Trophoblast cell (in vitro differentiated cells and primary cell): ENCODE data around the gene TEAD4.

Experiments used
- DNase-seq, 2 donors: peaks; one replicate each; pipeline ENCODE4 v3.0.0-alpha.2; 2016
- H2AFZ ChIP-seq: 2 replicates; pipeline ENCODE4 v1.6.1; 2013; ENCODE audit warnings: low read length, moderate library complexity, mild to moderate bottlenecking; ENCODE audit not compliant: insufficient read depth, poor library complexity
- H2AK5ac ChIP-seq: 2 replicates; pipeline ENCODE4 v1.6.1; 2013; ENCODE audit warnings: mild to moderate bottlenecking, low read length
- H2BK120ac ChIP-seq: 2 replicates; pipeline ENCODE4 v1.6.1; 2013; ENCODE audit warnings: low read length, mild to moderate bottlenecking, moderate library complexity; ENCODE audit not compliant: insufficient read depth, poor library complexity
- H2BK12ac ChIP-seq: 2 replicates; pipeline ENCODE4 v1.6.1; 2013; ENCODE audit warnings: mild to moderate bottlenecking, low read length, moderate library complexity
- H2BK5ac ChIP-seq: 2 replicates; pipeline ENCODE4 v1.6.1; 2013; ENCODE audit warnings: low read length, low read depth, moderate library complexity, mild to moderate bottlenecking; ENCODE audit not compliant: poor library complexity
- H3K14ac ChIP-seq: 2 replicates; pipeline ENCODE4 v1.6.1; 2013; ENCODE audit warnings: mild to moderate bottlenecking, low read length
- H3K18ac ChIP-seq: 2 replicates; pipeline ENCODE4 v1.6.1; 2013; ENCODE audit warnings: mild to moderate bottlenecking, low read length
- H3K23ac ChIP-seq: 2 replicates; pipeline ENCODE4 v1.6.1; 2013; ENCODE audit warnings: low read length
- H3K27ac ChIP-seq: 2 replicates; pipeline ENCODE4 v1.5.1; 2013; ENCODE audit warnings: low read depth, mild to moderate bottlenecking, inconsistent platforms, low read length, moderate library complexity
- H3K27me3 ChIP-seq: 2 replicates; pipeline ENCODE4 v1.6.1; 2013; ENCODE audit warnings: inconsistent platforms, mild to moderate bottlenecking, low read length, moderate library complexity; ENCODE audit not compliant: insufficient read depth
- H3K36me3 ChIP-seq, 2 experiments: 1 replicate in 1 of 2; 2 replicates in 1 of 2; pipeline ENCODE4 v1.6.1; 2013; ENCODE audit warnings: low read length in 2 of 2, mild to moderate bottlenecking in 2 of 2, moderate library complexity in 1 of 2; ENCODE audit not compliant: insufficient read depth in 2 of 2, control insufficient read depth in 1 of 2
- H3K4ac ChIP-seq: 2 replicates; pipeline ENCODE4 v1.6.1; 2013; ENCODE audit warnings: low read depth, mild to moderate bottlenecking, low read length, moderate library complexity
- H3K4me1 ChIP-seq, 2 experiments: 1 replicate in 1 of 2; 2 replicates in 1 of 2; pipeline ENCODE4 v1.6.1; 2013; ENCODE audit warnings: low read length in 2 of 2, mild to moderate bottlenecking in 2 of 2, moderate library complexity in 1 of 2; ENCODE audit not compliant: insufficient read depth in 2 of 2, control insufficient read depth in 1 of 2
- H3K4me2 ChIP-seq: 2 replicates; pipeline ENCODE4 v1.6.1; 2013; ENCODE audit warnings: inconsistent platforms, mild to moderate bottlenecking, low read length, moderate library complexity
- H3K4me3 ChIP-seq: 2 replicates; pipeline ENCODE4 v1.5.1; 2013; ENCODE audit warnings: mild to moderate bottlenecking, low read depth, low read length, inconsistent platforms
- H3K79me1 ChIP-seq: one replicate; pipeline ENCODE4 v1.6.1; 2013; ENCODE audit warnings: low read length
- H3K79me2 ChIP-seq: 2 replicates; pipeline ENCODE4 v1.6.1; 2013; ENCODE audit warnings: low read length, mild to moderate bottlenecking; ENCODE audit not compliant: control insufficient read depth, insufficient read depth, poor library complexity
- H3K9ac ChIP-seq: 2 replicates; pipeline ENCODE4 v1.6.1; 2013; ENCODE audit warnings: mild to moderate bottlenecking, low read length
- H3K9me3 ChIP-seq: 2 replicates; pipeline ENCODE4 v1.6.1; 2013; ENCODE audit warnings: low read depth, mild to moderate bottlenecking, control low read depth, inconsistent platforms, low read length; ENCODE audit not compliant: insufficient read depth
- H4K12ac ChIP-seq: 2 replicates; pipeline ENCODE4 v1.6.1; 2013; ENCODE audit warnings: low read depth, mild to moderate bottlenecking, low read length, moderate library complexity
- H4K8ac ChIP-seq: 2 replicates; pipeline ENCODE4 v1.6.1; 2013; ENCODE audit warnings: low read depth, mild to moderate bottlenecking, low read length, moderate library complexity
- H4K91ac ChIP-seq: one replicate; pipeline ENCODE4 v1.6.1; 2013; ENCODE audit warnings: low read depth, mild to moderate bottlenecking, low read length, moderate library complexity
- WGBS: extraction: QIAGEN DNeasy Blood & Tissue Kit; methylation state at CpG from one replicate; pipeline ENCODE4 v1.1.7; 2013; ENCODE audit warnings: missing lambda C conversion rate; ENCODE audit not compliant: insufficient read length, insufficient coverage; ENCODE audit errors: extremely low coverage; 5-methylcytosine and 5-hydroxymethylcytosine counted together

The TEAD4 gene

GRCh38 chr12:3022961-3023360, 63.8 kb downstream of the TEAD4 start:
- Histone ChIP-seq H3K79me1 (no peaks in the 10 kb centered on the region), H3K23ac (no peak overlapping the region), H3K14ac (no peak overlapping the region), H3K36me3 (peaks cover 38 to 42% of the 10 kb centered on the region in 2 experiments), H3K4me1 (no peaks in the 10 kb centered on the region), H3K4ac (no peak overlapping the region), H3K4me3 (no peak overlapping the region), H2AK5ac (no peak overlapping the region), H4K8ac (no peak overlapping the region), H3K9me3 (no peaks in the 10 kb centered on the region), H2BK5ac (no peak overlapping the region), H3K27me3 (no peaks in the 10 kb centered on the region), H2BK120ac (no peak overlapping the region), H3K79me2 (no peaks in the 10 kb centered on the region), H2BK12ac (no peak overlapping the region), H4K12ac (no peak overlapping the region), H3K9ac (no peak overlapping the region), H2AFZ (no peak overlapping the region), H3K18ac (no peak overlapping the region), H3K27ac (no peak overlapping the region), H4K91ac (no peak overlapping the region), H3K4me2 (no peak overlapping the region)
- no peak for DNase-seq
- WGBS, result no CpG with 5 or more reads among the region's 8 CpGs

DNA sequence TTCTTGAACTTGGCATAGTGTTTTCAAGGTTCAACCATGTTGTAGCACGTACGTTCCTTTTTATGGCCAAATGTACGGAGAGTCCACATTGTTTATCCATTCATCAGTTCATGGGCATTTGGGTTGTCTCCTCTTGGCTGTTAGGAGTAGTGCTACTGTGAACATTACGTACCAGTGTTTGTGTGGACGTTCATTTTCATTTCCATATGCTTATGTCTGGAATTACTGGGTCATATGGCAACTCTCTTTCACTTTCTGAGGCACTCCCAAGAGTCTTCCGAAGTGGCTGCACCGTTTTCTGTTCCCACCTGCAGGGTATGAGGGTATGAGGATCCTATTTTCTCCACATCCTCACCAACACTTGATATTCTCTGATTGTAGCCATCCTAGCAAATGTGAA, 68.9 kb downstream of the TEAD4 start:
- Histone ChIP-seq H3K4ac (no peak overlapping the region), H2AK5ac (no peak overlapping the region), H2BK12ac (no peak overlapping the region), H3K18ac (no peak overlapping the region), H3K4me2 (no peak overlapping the region), H3K79me2 (no peaks in the 10 kb centered on the region), H3K27me3 (no peaks in the 10 kb centered on the region), H3K27ac (no peak overlapping the region), H4K91ac (no peak overlapping the region), H3K36me3 (peaks cover 16 to 27% of the 10 kb centered on the region in 2 experiments), H3K23ac (no peak overlapping the region), H3K14ac (no peak overlapping the region), H2BK5ac (no peak overlapping the region), H3K4me3 (no peak overlapping the region), H3K79me1 (no peaks in the 10 kb centered on the region), H3K9ac (no peak overlapping the region), H3K9me3 (no peaks in the 10 kb centered on the region), H4K12ac (no peak overlapping the region), H3K4me1 (peaks cover 0 to 2% of the 10 kb centered on the region in 2 experiments), H2AFZ (no peak overlapping the region), H2BK120ac (no peak overlapping the region), H4K8ac (no peak overlapping the region)
- no CpG with 5 or more reads among the region's 7 CpGs for WGBS
- no peak for DNase-seq

GRCh38 chr12:3030821-3031429, 71.7 kb downstream of the TEAD4 start:
- no peaks in the 10 kb centered on the region for H3K9me3 ChIP-seq
- no CpG with 5 or more reads among the region's 21 CpGs for WGBS
- H3K18ac ChIP-seq, result no peak overlapping the region
- no peak overlapping the region for H2BK12ac ChIP-seq
- DNase-seq, result no peak
- H4K12ac ChIP-seq, result no peak overlapping the region
- H3K79me1 ChIP-seq, result no peaks in the 10 kb centered on the region
- H2AK5ac ChIP-seq, result no peak overlapping the region
- H4K91ac ChIP-seq, result no peak overlapping the region
- H3K14ac ChIP-seq, result no peak overlapping the region
- peaks cover 0 to 3% of the 10 kb centered on the region in 2 experiments for H3K4me1 ChIP-seq
- H3K36me3 ChIP-seq, result peaks cover 13 to 27% of the 10 kb centered on the region in 2 experiments
- H2AFZ ChIP-seq, result no peak overlapping the region
- H3K4me2 ChIP-seq, result no peak overlapping the region
- H3K23ac ChIP-seq, result no peak overlapping the region
- H2BK120ac ChIP-seq, result no peak overlapping the region
- H3K79me2 ChIP-seq, result no peaks in the 10 kb centered on the region
- no peak overlapping the region for H3K4ac ChIP-seq
- H3K27me3 ChIP-seq, result no peaks in the 10 kb centered on the region
- no peak overlapping the region for H3K9ac ChIP-seq
- H4K8ac ChIP-seq, result no peak overlapping the region
- no peak overlapping the region for H3K4me3 ChIP-seq
- H3K27ac ChIP-seq, result no peak overlapping the region
- H2BK5ac ChIP-seq, result no peak overlapping the region

GRCh38 chr12:3032161-3032560, 73.0 kb downstream of the TEAD4 start:
- Histone ChIP-seq H2BK5ac (no peak overlapping the region), H3K4ac (no peak overlapping the region), H3K9me3 (no peaks in the 10 kb centered on the region), H4K12ac (no peak overlapping the region), H3K18ac (no peak overlapping the region), H3K4me1 (peaks cover 0 to 3% of the 10 kb centered on the region in 2 experiments), H3K79me1 (no peaks in the 10 kb centered on the region), H3K27me3 (no peaks in the 10 kb centered on the region), H2AK5ac (no peak overlapping the region), H3K23ac (no peak overlapping the region), H2AFZ (no peak overlapping the region), H2BK120ac (no peak overlapping the region), H4K8ac (no peak overlapping the region), H3K4me2 (no peak overlapping the region), H3K4me3 (no peak overlapping the region), H4K91ac (no peak overlapping the region), H2BK12ac (no peak overlapping the region), H3K36me3 (peaks cover 13 to 27% of the 10 kb centered on the region in 2 experiments), H3K9ac (no peak overlapping the region), H3K27ac (no peak overlapping the region), H3K79me2 (no peaks in the 10 kb centered on the region), H3K14ac (no peak overlapping the region)
- no CpG with 5 or more reads among the region's 12 CpGs for whole genome bisulfite sequencing
- DNase-seq, result no peak
